Loucy (cell line): ENCODE measurements around the gene TAF10.

Source experiments
- H2AFZ ChIP-seq: fragments of 200-600 bp; sonication (generic); 2 replicates; pipeline ENCODE4 v1.6.0; 2016; ENCODE audit warnings: antibody characterized with exemption, mild to moderate bottlenecking, low read length, moderate library complexity
- H3F3A ChIP-seq: fragments of 200-600 bp; 2 replicates; pipeline ENCODE4 v1.6.0; 2016; ENCODE audit warnings: antibody characterized with exemption, low read depth, mild to moderate bottlenecking
- H3K27me3 ChIP-seq: fragments of 200-600 bp; sonication (generic); 2 replicates; pipeline ENCODE4 v1.6.1; 2014; ENCODE audit warnings: low read length, mild to moderate bottlenecking; ENCODE audit not compliant: insufficient read depth, poor library complexity, severe bottlenecking
- H3K36me3 ChIP-seq: fragments of 200-600 bp; sonication (generic); 2 replicates; pipeline ENCODE4 v1.6.1; 2016; ENCODE audit warnings: low read length; ENCODE audit not compliant: insufficient read depth
- H3K4me1 ChIP-seq: fragments of 200-600 bp; sonication (generic); 2 replicates; pipeline ENCODE4 v1.5.1; 2014; ENCODE audit warnings: low read length, mild to moderate bottlenecking; ENCODE audit not compliant: insufficient read depth, poor library complexity, severe bottlenecking
- H3K4me2 ChIP-seq: fragments of 200-600 bp; sonication (generic); 2 replicates; pipeline ENCODE4 v1.6.0; 2014; ENCODE audit warnings: antibody characterized with exemption, low read length, low read depth, mild to moderate bottlenecking; ENCODE audit not compliant: poor library complexity, severe bottlenecking
- H3K4me3 ChIP-seq: fragments of 200-600 bp; sonication (generic); 2 replicates; pipeline ENCODE4 v1.5.1; 2014; ENCODE audit warnings: low read length, mild to moderate bottlenecking, mixed read lengths; ENCODE audit not compliant: poor library complexity, severe bottlenecking
- H3K79me2 ChIP-seq: fragments of 200-600 bp; sonication (generic); 2 replicates; pipeline ENCODE4 v1.6.1; 2014; ENCODE audit warnings: low read length; ENCODE audit not compliant: insufficient read depth
- H3K9ac ChIP-seq: fragments of 200-600 bp; sonication (generic); 2 replicates; pipeline ENCODE4 v1.6.0; 2014; ENCODE audit warnings: mild to moderate bottlenecking, low read depth, low read length, moderate library complexity; ENCODE audit not compliant: poor library complexity, severe bottlenecking
- H3K9me2 ChIP-seq: fragments of 200-600 bp; sonication (generic); replicated peaks from 2 replicates; pipeline ENCODE4 v1.6.1; 2016; ENCODE audit warnings: low read depth, low read length, mixed read lengths
- H3K9me3 ChIP-seq: fragments of 200-600 bp; sonication (generic); 2 replicates; pipeline ENCODE4 v1.6.1; 2014; ENCODE audit warnings: mild to moderate bottlenecking, antibody characterized with exemption, low read length, low read depth; ENCODE audit not compliant: insufficient read depth
- H4K20me1 ChIP-seq: fragments of 200-600 bp; sonication (generic); 2 replicates; pipeline ENCODE4 v1.6.0; 2014; ENCODE audit warnings: antibody characterized with exemption, low read length, mild to moderate bottlenecking; ENCODE audit not compliant: insufficient read depth, poor library complexity, severe bottlenecking
- CTCF ChIP-seq: fragments of 200-600 bp; sonication (generic); conservative IDR thresholded peaks from 2 replicates; pipeline ENCODE4 v1.5.1; 2014; ENCODE audit warnings: mild to moderate bottlenecking, antibody characterized with exemption, low read length
- EZH2phosphoT487 ChIP-seq: fragments of 200-600 bp; IDR thresholded peaks from 2 replicates; pipeline ENCODE4 v1.6.1; 2018; ENCODE audit warnings: antibody characterized with exemption, mild to moderate bottlenecking, moderate library complexity, borderline replicate concordance

The TAF10 gene

DNA sequence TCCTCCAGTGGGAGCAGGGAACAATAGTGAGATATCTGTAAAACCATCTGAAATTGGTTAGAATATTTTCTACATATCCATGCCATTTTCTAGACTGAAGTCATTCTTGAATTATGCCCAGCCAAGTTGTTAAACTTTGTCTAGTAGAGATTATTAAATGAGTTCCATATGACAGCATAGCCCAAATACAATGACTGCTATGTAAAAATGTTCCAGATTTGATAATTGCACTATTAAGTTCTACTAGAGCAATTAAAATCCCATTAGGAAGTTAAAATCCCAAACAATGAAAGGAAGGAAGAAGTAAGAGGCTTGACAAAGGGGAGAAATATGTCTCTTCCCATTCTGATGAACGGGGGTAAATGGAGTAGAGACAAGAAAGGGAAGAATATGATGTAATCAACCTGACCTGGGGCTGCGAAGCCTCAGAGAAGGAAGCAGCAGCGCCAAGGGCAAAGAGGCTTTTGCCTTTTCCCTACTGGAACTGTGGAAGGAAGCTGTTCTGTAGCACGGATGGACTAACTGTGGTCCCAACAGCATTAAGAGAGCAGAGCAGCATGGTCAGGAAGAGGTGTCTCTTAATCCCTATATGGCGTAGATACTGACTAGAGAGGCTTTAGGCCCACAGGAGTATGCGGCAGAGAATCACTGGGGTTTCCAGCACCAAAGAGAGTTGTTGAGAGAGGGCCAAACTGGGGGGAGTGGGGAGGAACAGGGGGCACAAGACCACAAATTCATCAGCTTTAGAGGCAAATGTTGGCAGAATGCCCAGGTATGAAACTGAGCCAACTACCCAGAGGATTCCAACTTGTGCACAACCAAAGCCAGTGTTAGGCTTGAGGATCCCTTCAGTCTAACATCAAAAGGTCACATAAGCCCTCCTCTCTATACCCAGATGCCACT lies 35.3 kb downstream of the TAF10 start:
- Histone ChIP-seq H4K20me1 (no peaks in the 10 kb centered on the region), H3K9me2 (no peaks in the 10 kb centered on the region), H3K4me1 (peaks cover 5% of the 10 kb centered on the region), H3K79me2 (no peaks in the 10 kb centered on the region), H3F3A (no peaks in the 10 kb centered on the region), H3K27me3 (no peaks in the 10 kb centered on the region), H3K9me3 (no peaks in the 10 kb centered on the region), H3K4me2 (no peak overlapping the region), H3K36me3 (no peaks in the 10 kb centered on the region), H3K4me3 (no peak overlapping the region), H3K9ac (no peak overlapping the region), H2AFZ (no peak overlapping the region)
- TF ChIP-seq EZH2phosphoT487: no peak

GRCh38 chr11:6574816-6575715 lies 37.0 kb downstream of the TAF10 start:
- no peaks in the 10 kb centered on the region for H3K79me2 ChIP-seq

GRCh38 chr11:6572215-6572614 lies 39.8 kb downstream of the TAF10 start:
- Histone ChIP-seq H2AFZ (no peak overlapping the region), H3K4me1 (peaks cover 4% of the 10 kb centered on the region), H3K79me2 (no peaks in the 10 kb centered on the region), H3K27me3 (no peaks in the 10 kb centered on the region), H3F3A (no peaks in the 10 kb centered on the region), H3K9ac (no peak overlapping the region), H3K4me2 (no peak overlapping the region), H3K36me3 (no peaks in the 10 kb centered on the region), H3K9me2 (no peaks in the 10 kb centered on the region), H3K4me3 (no peak overlapping the region), H4K20me1 (no peaks in the 10 kb centered on the region), H3K9me3 (no peaks in the 10 kb centered on the region)
- no peak for TF ChIP-seq EZH2phosphoT487
- no peak for TF ChIP-seq CTCF

More at GRCh38 chr11:6574816-6575715, 37.0 kb downstream of the TAF10 start:
- no peaks in the 10 kb centered on the region for H4K20me1 ChIP-seq
- no peaks in the 10 kb centered on the region for H3K9me2 ChIP-seq
- no peaks in the 10 kb centered on the region for H3K27me3 ChIP-seq
- H3K4me1 ChIP-seq: peaks cover 5% of the 10 kb centered on the region
- no peaks in the 10 kb centered on the region for H3K9me3 ChIP-seq
- no peak overlapping the region for H2AFZ ChIP-seq
- H3K9ac ChIP-seq: no peak overlapping the region
- no peaks in the 10 kb centered on the region for H3F3A ChIP-seq
- TF ChIP-seq CTCF: no peak
- TF ChIP-seq EZH2phosphoT487: no peak
- H3K4me3 ChIP-seq: no peak overlapping the region
- no peak overlapping the region for H3K4me2 ChIP-seq
- no peaks in the 10 kb centered on the region for H3K36me3 ChIP-seq
